SK-N-SH (cell line): ENCODE data around the gene LPP. TPM values are rescaled to one million over a fixed set of nuclear protein-coding genes. Genes with fewer than 3 reads are reported as not detected.

Source experiments
- CTCF ChIA-PET: fragments of 300-600, 350-600 bp; formaldehyde crosslinking; extraction: SDS; loops from one replicate; lab custom pipeline; 2021; lab: Yijun Ruan, JAX
- POLR2A ChIA-PET: fragments of 350-600 bp; sonication (Branson Sonifier 250); formaldehyde crosslinking; extraction: SDS; loops from one replicate; lab custom pipeline; 2020; ENCODE audit warnings: antibody characterized with exemption, inconsistent platforms; lab: Yijun Ruan, JAX
- DNase-seq: peaks from one replicate; pipeline ENCODE4 v3.0.0; 2012
- H2AFZ ChIP-seq: fragments of 200-600 bp; sonication (generic); 2 replicates; pipeline ENCODE4 v1.8.1; 2016; ENCODE audit warnings: antibody characterized with exemption, mild to moderate bottlenecking, low read depth
- H3F3A ChIP-seq: fragments of 200-600 bp; sonication (generic); replicated peaks from 2 replicates; pipeline ENCODE3; 2016; ENCODE audit warnings: antibody characterized with exemption, mild to moderate bottlenecking; ENCODE audit not compliant: insufficient read depth
- H3K27ac ChIP-seq, 2 experiments: fragments of 200-500 bp in 1 of 2; fragments of 200-600 bp in 1 of 2; sonication (Bioruptor generic) in 1 of 2; sonication (generic), shearing (Covaris generic) in 1 of 2; 2 replicates each; pipeline versions ENCODE4 v1.5.1 to v1.6.1; 2014 to 2016; ENCODE audit warnings: low read depth in 2 of 2, inconsistent platforms in 1 of 2, low read length in 1 of 2, mild to moderate bottlenecking in 1 of 2, mixed read lengths in 1 of 2
- H3K27me3 ChIP-seq: fragments of 200-600 bp; sonication (generic), shearing (Covaris generic); 2 replicates; pipeline ENCODE4 v1.6.1; 2016; ENCODE audit warnings: mixed run types; ENCODE audit not compliant: insufficient read depth
- H3K36me3 ChIP-seq, 2 experiments: fragments of 200-500 bp in 1 of 2; fragments of 200-600 bp in 1 of 2; sonication (Bioruptor generic) in 1 of 2; sonication (generic) in 1 of 2; replicated peaks in 1 of 2; 2 replicates each; pipeline versions ENCODE3 to v1.5.1; 2014 to 2016; ENCODE audit warnings: low read length in 1 of 2, mild to moderate bottlenecking in 1 of 2; ENCODE audit not compliant: insufficient read depth in 2 of 2, control insufficient read depth in 1 of 2
- H3K4me1 ChIP-seq, 2 experiments: fragments of 200-500 bp in 1 of 2; fragments of 200-600 bp in 1 of 2; sonication (Bioruptor generic) in 1 of 2; sonication (generic), shearing (Covaris generic) in 1 of 2; 2 replicates each; pipeline versions ENCODE4 v1.5.1 to v1.6.1; 2014 to 2016; ENCODE audit warnings: low read depth in 1 of 2, low read length in 1 of 2, mixed run types in 1 of 2; ENCODE audit not compliant: insufficient read depth in 2 of 2, control insufficient read depth in 1 of 2
- H3K4me2 ChIP-seq: fragments of 200-600 bp; sonication (generic), shearing (Covaris generic); 2 replicates; pipeline ENCODE4 v1.6.1; 2017; ENCODE audit warnings: mixed run types
- H3K4me3 ChIP-seq, 2 experiments: fragments of 200-500 bp in 1 of 2; fragments of 200-600 bp in 1 of 2; sonication (Bioruptor generic) in 1 of 2; sonication (generic), shearing (Covaris generic) in 1 of 2; 2 replicates each; pipeline versions ENCODE4 v1.5.1 to v1.8.1; 2014 to 2016; ENCODE audit warnings: low read depth in 2 of 2, inconsistent platforms in 1 of 2, low read length in 1 of 2, mild to moderate bottlenecking in 1 of 2, mixed read lengths in 1 of 2, moderate library complexity in 1 of 2
- H3K79me2 ChIP-seq: fragments of 200-600 bp; sonication (generic); 2 replicates; pipeline ENCODE4 v1.8.1; 2017; ENCODE audit warnings: mild to moderate bottlenecking; ENCODE audit not compliant: insufficient read depth
- H3K9ac ChIP-seq: fragments of 200-600 bp; sonication (generic); 2 replicates; pipeline ENCODE4 v1.6.1; 2017; ENCODE audit warnings: mixed run types
- H3K9me2 ChIP-seq: fragments of 200-600 bp; sonication (generic); 2 replicates; pipeline ENCODE4 v1.6.1; 2017; ENCODE audit warnings: mixed run types
- H3K9me3 ChIP-seq: fragments of 200-600 bp; sonication (generic); 2 replicates; pipeline ENCODE4 v1.6.1; 2017; ENCODE audit warnings: mixed run types, mild to moderate bottlenecking, moderate library complexity
- H4K20me1 ChIP-seq: fragments of 200-600 bp; sonication (generic); 2 replicates; pipeline ENCODE4 v1.6.1; 2017; ENCODE audit warnings: mild to moderate bottlenecking, mixed run types; ENCODE audit not compliant: insufficient read depth
- FOXJ3 ChIP-seq: sonication (generic); formaldehyde crosslinking; IDR thresholded peaks from 2 replicates; pipeline ENCODE4 v1.5.1; 2020; ENCODE audit warnings: mild to moderate bottlenecking, missing genetic modification reagents
- GATA2 ChIP-seq: sonication (generic); formaldehyde crosslinking; IDR thresholded peaks from 2 replicates; pipeline ENCODE4 v1.5.0; 2020; ENCODE audit warnings: mild to moderate bottlenecking, missing genetic modification reagents
- RAD21 ChIP-seq: IDR thresholded peaks from 2 replicates; pipeline ENCODE4 v1.6.1; 2012; ENCODE audit warnings: mild to moderate bottlenecking, low read length
- RFX5 ChIP-seq: IDR thresholded peaks from 2 replicates; pipeline ENCODE4 v1.6.1; 2012; ENCODE audit warnings: mild to moderate bottlenecking, improper control_type of control experiment, low read length
- SMC3 ChIP-seq: IDR thresholded peaks from 2 replicates; pipeline ENCODE4 v1.6.1; 2012; ENCODE audit warnings: low read depth, low read length, improper control_type of control experiment
- TEAD4 ChIP-seq: IDR thresholded peaks from 2 replicates; pipeline ENCODE4 v1.4.0; 2012; ENCODE audit warnings: mild to moderate bottlenecking, borderline replicate concordance; ENCODE audit not compliant: insufficient read depth
- WGBS: methylation state at CpG from one replicate; pipeline ENCODE4 v1.1.6; 2017; ENCODE audit warnings: low lambda C conversion rate; 5-methylcytosine and 5-hydroxymethylcytosine counted together
- polyA plus RNA-seq, 3 experiments: library from polyadenylated mRNA; depleted of rRNA; stranded (reverse); fragments of >200 nt; gene quantifications; 2 replicates each; pipeline ENCODE4 v1.2.3, GENCODE V29; 2012
- TF ChIP-seq, protein P1 (sequence below): fragments of 150-350 bp; IDR thresholded peaks from 2 replicates; pipeline ENCODE4 v1.6.1; 2017; ENCODE audit warnings: antibody characterized with exemption, low read length, low read depth, borderline replicate concordance
- TF ChIP-seq, protein P2 (sequence below): fragments of 200-600 bp; sonication (generic); IDR thresholded peaks from 2 replicates; pipeline ENCODE4 v1.6.1; 2017; ENCODE audit warnings: antibody characterized with exemption, mild to moderate bottlenecking, moderate library complexity
- TF ChIP-seq, protein P3 (sequence below): IDR thresholded peaks from 2 replicates; pipeline ENCODE4 v1.4.0; 2012; ENCODE audit warnings: low read depth, borderline replicate concordance
- TF ChIP-seq, protein P4 (sequence below): IDR thresholded peaks from 2 replicates; pipeline ENCODE4 v1.4.0; 2012; ENCODE audit warnings: low read depth, borderline replicate concordance
- TF ChIP-seq, protein P5 (sequence below): fragments of 150-350 bp; IDR thresholded peaks from 2 replicates; pipeline ENCODE4 v1.6.1; 2016; ENCODE audit warnings: mild to moderate bottlenecking, low read depth, low read length

LPP gene
- polyA plus RNA-seq, 1 of the 3 experiments (the other 2 are of a cell fraction) = 6.6 TPM

DNA sequence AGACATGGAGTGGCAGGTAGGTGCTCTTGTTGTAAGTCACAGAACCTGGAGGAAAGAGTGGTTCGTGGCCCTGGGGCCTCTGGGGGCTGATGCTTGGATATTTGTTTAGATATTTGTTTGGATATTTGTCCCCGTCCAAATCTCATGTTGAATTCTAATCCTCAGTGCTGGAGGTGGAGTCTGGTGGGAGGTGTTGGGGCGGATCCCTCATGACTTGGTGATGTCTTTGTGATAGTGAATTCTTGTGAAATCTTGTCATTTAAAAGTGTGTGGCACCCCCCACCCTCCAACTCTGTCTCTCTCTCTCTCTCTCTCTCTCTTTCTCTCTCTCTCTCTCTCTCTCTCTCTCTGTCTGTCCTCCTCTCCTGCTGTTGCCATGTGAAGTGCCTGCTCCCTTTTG is 122.4 kb downstream of the LPP start:
- no peak overlapping the region for H3K4me3 ChIP-seq
- H3K79me2 ChIP-seq = peaks cover 91% of the 10 kb centered on the region
- 73% methylated on average over 3 of the region's 3 CpGs for WGBS
- no peak for DNase-seq
- H3K9me3 ChIP-seq = no peaks in the 10 kb centered on the region
- H3K36me3 ChIP-seq = peaks cover 0 to 5% of the 10 kb centered on the region in 2 experiments
- no peak overlapping the region for H3K9ac ChIP-seq
- CTCF ChIA-PET = no interaction called here
- peaks cover 33% of the 10 kb centered on the region for H3F3A ChIP-seq
- H3K27me3 ChIP-seq = no peaks in the 10 kb centered on the region
- H2AFZ ChIP-seq = no peak overlapping the region
- H3K4me2 ChIP-seq = no peak overlapping the region
- TF ChIP-seq RAD21 (no peak), FOXJ3 (CRISPR knock-in tag) (no peak), TEAD4 (no peak), RFX5 (no peak), SMC3 (no peak), GATA2 (CRISPR knock-in tag) (no peak)
- TF ChIP-seq, protein P1, sequence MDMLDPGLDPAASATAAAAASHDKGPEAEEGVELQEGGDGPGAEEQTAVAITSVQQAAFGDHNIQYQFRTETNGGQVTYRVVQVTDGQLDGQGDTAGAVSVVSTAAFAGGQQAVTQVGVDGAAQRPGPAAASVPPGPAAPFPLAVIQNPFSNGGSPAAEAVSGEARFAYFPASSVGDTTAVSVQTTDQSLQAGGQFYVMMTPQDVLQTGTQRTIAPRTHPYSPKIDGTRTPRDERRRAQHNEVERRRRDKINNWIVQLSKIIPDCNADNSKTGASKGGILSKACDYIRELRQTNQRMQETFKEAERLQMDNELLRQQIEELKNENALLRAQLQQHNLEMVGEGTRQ = no peak
- TF ChIP-seq, protein P2, sequence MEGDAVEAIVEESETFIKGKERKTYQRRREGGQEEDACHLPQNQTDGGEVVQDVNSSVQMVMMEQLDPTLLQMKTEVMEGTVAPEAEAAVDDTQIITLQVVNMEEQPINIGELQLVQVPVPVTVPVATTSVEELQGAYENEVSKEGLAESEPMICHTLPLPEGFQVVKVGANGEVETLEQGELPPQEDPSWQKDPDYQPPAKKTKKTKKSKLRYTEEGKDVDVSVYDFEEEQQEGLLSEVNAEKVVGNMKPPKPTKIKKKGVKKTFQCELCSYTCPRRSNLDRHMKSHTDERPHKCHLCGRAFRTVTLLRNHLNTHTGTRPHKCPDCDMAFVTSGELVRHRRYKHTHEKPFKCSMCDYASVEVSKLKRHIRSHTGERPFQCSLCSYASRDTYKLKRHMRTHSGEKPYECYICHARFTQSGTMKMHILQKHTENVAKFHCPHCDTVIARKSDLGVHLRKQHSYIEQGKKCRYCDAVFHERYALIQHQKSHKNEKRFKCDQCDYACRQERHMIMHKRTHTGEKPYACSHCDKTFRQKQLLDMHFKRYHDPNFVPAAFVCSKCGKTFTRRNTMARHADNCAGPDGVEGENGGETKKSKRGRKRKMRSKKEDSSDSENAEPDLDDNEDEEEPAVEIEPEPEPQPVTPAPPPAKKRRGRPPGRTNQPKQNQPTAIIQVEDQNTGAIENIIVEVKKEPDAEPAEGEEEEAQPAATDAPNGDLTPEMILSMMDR = no peak
- TF ChIP-seq, protein P3, sequence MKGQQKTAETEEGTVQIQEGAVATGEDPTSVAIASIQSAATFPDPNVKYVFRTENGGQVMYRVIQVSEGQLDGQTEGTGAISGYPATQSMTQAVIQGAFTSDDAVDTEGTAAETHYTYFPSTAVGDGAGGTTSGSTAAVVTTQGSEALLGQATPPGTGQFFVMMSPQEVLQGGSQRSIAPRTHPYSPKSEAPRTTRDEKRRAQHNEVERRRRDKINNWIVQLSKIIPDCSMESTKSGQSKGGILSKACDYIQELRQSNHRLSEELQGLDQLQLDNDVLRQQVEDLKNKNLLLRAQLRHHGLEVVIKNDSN = no peak
- TF ChIP-seq, protein P4, sequence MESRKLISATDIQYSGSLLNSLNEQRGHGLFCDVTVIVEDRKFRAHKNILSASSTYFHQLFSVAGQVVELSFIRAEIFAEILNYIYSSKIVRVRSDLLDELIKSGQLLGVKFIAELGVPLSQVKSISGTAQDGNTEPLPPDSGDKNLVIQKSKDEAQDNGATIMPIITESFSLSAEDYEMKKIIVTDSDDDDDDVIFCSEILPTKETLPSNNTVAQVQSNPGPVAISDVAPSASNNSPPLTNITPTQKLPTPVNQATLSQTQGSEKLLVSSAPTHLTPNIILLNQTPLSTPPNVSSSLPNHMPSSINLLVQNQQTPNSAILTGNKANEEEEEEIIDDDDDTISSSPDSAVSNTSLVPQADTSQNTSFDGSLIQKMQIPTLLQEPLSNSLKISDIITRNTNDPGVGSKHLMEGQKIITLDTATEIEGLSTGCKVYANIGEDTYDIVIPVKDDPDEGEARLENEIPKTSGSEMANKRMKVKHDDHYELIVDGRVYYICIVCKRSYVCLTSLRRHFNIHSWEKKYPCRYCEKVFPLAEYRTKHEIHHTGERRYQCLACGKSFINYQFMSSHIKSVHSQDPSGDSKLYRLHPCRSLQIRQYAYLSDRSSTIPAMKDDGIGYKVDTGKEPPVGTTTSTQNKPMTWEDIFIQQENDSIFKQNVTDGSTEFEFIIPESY = no peak
- TF ChIP-seq, protein P5, sequence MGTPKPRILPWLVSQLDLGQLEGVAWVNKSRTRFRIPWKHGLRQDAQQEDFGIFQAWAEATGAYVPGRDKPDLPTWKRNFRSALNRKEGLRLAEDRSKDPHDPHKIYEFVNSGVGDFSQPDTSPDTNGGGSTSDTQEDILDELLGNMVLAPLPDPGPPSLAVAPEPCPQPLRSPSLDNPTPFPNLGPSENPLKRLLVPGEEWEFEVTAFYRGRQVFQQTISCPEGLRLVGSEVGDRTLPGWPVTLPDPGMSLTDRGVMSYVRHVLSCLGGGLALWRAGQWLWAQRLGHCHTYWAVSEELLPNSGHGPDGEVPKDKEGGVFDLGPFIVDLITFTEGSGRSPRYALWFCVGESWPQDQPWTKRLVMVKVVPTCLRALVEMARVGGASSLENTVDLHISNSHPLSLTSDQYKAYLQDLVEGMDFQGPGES = no peak
- POLR2A ChIA-PET = no interaction called here
- H3K27ac ChIP-seq = no peak overlapping the region
- H3K4me1 ChIP-seq = peaks cover 2 to 40% of the 10 kb centered on the region in 2 experiments; a peak in 3 of 4 replicates
- no peaks in the 10 kb centered on the region for H4K20me1 ChIP-seq
- H3K9me2 ChIP-seq = no peaks in the 10 kb centered on the region
